ENCODE results near the gene NCOA7.
"Not testable (repeated sequence)": the region's sequence is repeated elsewhere in the genome, so short reads cannot be mapped to it uniquely, and the experiment has no call there.

Gene NCOA7

GRCh38 chr6:125962900-125963497 lies 172.2 kb downstream of the NCOA7 start:
- no peaks in the 10 kb centered on the region for H3K36me3 ChIP-seq (ENCODE audit: control insufficient read depth, insufficient read depth, low read length)
- no peak overlapping the region for H3K27ac ChIP-seq (ENCODE audit: low read depth, low read length)
- H3K4me1 ChIP-seq (ENCODE audit: control insufficient read depth, insufficient read depth, low read length), result peaks cover 3% of the 10 kb centered on the region; the same call in 1 of the 2 replicates
- H3K4me3 ChIP-seq (ENCODE audit: low read depth, low read length), result no peak overlapping the region
- H3K9ac ChIP-seq (ENCODE audit: low read length), result no peak overlapping the region
- no peaks in the 10 kb centered on the region for H3K9me3 ChIP-seq (ENCODE audit: control insufficient read depth, insufficient read depth, low read depth, low read length)
- no peaks in the 10 kb centered on the region for H3K27me3 ChIP-seq (ENCODE audit: control insufficient read depth, insufficient read depth, low read length)

GRCh38 chr6:125963817-125964216 lies 173.1 kb downstream of the NCOA7 start:
- no peaks in the 10 kb centered on the region for H3K9me3 ChIP-seq (ENCODE audit: control insufficient read depth, insufficient read depth, low read depth, low read length)
- H3K36me3 ChIP-seq (ENCODE audit: control insufficient read depth, insufficient read depth, low read length), result no peaks in the 10 kb centered on the region
- no peak overlapping the region for H3K27ac ChIP-seq (ENCODE audit: low read depth, low read length)

GRCh38 chr6:125966569-125966968 lies 175.8 kb downstream of the NCOA7 start:
- Histone ChIP-seq H3K27ac (ENCODE audit: low read depth, low read length) (no peak overlapping the region), H3K36me3 (ENCODE audit: control insufficient read depth, insufficient read depth, low read length) (no peaks in the 10 kb centered on the region), H3K27me3 (ENCODE audit: control insufficient read depth, insufficient read depth, low read length) (no peaks in the 10 kb centered on the region), H3K4me3 (ENCODE audit: low read depth, low read length) (no peak overlapping the region), H3K9me3 (ENCODE audit: control insufficient read depth, insufficient read depth, low read depth, low read length) (no peaks in the 10 kb centered on the region), H3K4me1 (ENCODE audit: control insufficient read depth, insufficient read depth, low read length) (no peaks in the 10 kb centered on the region), H3K9ac (ENCODE audit: low read length) (no peak overlapping the region)

More at GRCh38 chr6:125963817-125964216, 173.1 kb downstream of the NCOA7 start:
- Histone ChIP-seq H3K27me3 (ENCODE audit: control insufficient read depth, insufficient read depth, low read length) (no peaks in the 10 kb centered on the region), H3K9ac (ENCODE audit: low read length) (no peak overlapping the region), H3K4me1 (ENCODE audit: control insufficient read depth, insufficient read depth, low read length) (no peaks in the 10 kb centered on the region), H3K4me3 (ENCODE audit: low read depth, low read length) (no peak overlapping the region)

GRCh38 chr6:125968493-125968892 lies 177.7 kb downstream of the NCOA7 start:
- Histone ChIP-seq H3K4me3 (ENCODE audit: low read depth, low read length) (no peak overlapping the region), H3K9me3 (ENCODE audit: control insufficient read depth, insufficient read depth, low read depth, low read length) (no peaks in the 10 kb centered on the region), H3K9ac (ENCODE audit: low read length) (no peak overlapping the region), H3K36me3 (ENCODE audit: control insufficient read depth, insufficient read depth, low read length) (no peaks in the 10 kb centered on the region), H3K27ac (ENCODE audit: low read depth, low read length) (no peak overlapping the region), H3K4me1 (ENCODE audit: control insufficient read depth, insufficient read depth, low read length) (no peaks in the 10 kb centered on the region), H3K27me3 (ENCODE audit: control insufficient read depth, insufficient read depth, low read length) (no peaks in the 10 kb centered on the region)

- Histone ChIP-seq H3K4me1 (ENCODE audit: control insufficient read depth, insufficient read depth, low read length) (no peaks in the 10 kb centered on the region), H3K4me3 (ENCODE audit: low read depth, low read length) (no peak overlapping the region), H3K27me3 (ENCODE audit: control insufficient read depth, insufficient read depth, low read length) (no peaks in the 10 kb centered on the region), H3K27ac (ENCODE audit: low read depth, low read length) (no peak overlapping the region), H3K9me3 (ENCODE audit: control insufficient read depth, insufficient read depth, low read depth, low read length) (no peaks in the 10 kb centered on the region), H3K36me3 (ENCODE audit: control insufficient read depth, insufficient read depth, low read length) (no peaks in the 10 kb centered on the region; the same call in 1 of the 2 replicates), H3K9ac (ENCODE audit: low read length) (no peak overlapping the region)
Observed at GRCh38 chr6:125970760-125971159, 180.0 kb downstream of the NCOA7 start.

GRCh38 chr6:125972478-125972877 lies 181.7 kb downstream of the NCOA7 start:
- H3K27me3 ChIP-seq (ENCODE audit: control insufficient read depth, insufficient read depth, low read length); H3K4me3 ChIP-seq (ENCODE audit: low read depth, low read length); H3K9me3 ChIP-seq (ENCODE audit: control insufficient read depth, insufficient read depth, low read depth, low read length); H3K4me1 ChIP-seq (ENCODE audit: control insufficient read depth, insufficient read depth, low read length); H3K36me3 ChIP-seq (ENCODE audit: control insufficient read depth, insufficient read depth, low read length); H3K9ac ChIP-seq (ENCODE audit: low read length); H3K27ac ChIP-seq (ENCODE audit: low read depth, low read length): not testable (repeated sequence)

GRCh38 chr6:125974214-125974866 lies 183.6 kb downstream of the NCOA7 start:
- no peak overlapping the region for H3K9ac ChIP-seq (ENCODE audit: low read length)
- H3K4me1 ChIP-seq (ENCODE audit: control insufficient read depth, insufficient read depth, low read length), result no peaks in the 10 kb centered on the region
- H3K27ac ChIP-seq (ENCODE audit: low read depth, low read length), result no peak overlapping the region
- no peak overlapping the region for H3K4me3 ChIP-seq (ENCODE audit: low read depth, low read length)
- no peaks in the 10 kb centered on the region; the same call in 1 of the 2 replicates for H3K36me3 ChIP-seq (ENCODE audit: control insufficient read depth, insufficient read depth, low read length)
- no peaks in the 10 kb centered on the region for H3K9me3 ChIP-seq (ENCODE audit: control insufficient read depth, insufficient read depth, low read depth, low read length)
- H3K27me3 ChIP-seq (ENCODE audit: control insufficient read depth, insufficient read depth, low read length), result no peaks in the 10 kb centered on the region

- H3K4me3 ChIP-seq (ENCODE audit: low read depth, low read length), result no peak overlapping the region
- H3K9me3 ChIP-seq (ENCODE audit: control insufficient read depth, insufficient read depth, low read depth, low read length), result no peaks in the 10 kb centered on the region
- H3K36me3 ChIP-seq (ENCODE audit: control insufficient read depth, insufficient read depth, low read length), result no peaks in the 10 kb centered on the region; the same call in 1 of the 2 replicates
- no peak overlapping the region for H3K27ac ChIP-seq (ENCODE audit: low read depth, low read length)
- H3K27me3 ChIP-seq (ENCODE audit: control insufficient read depth, insufficient read depth, low read length), result no peaks in the 10 kb centered on the region
- no peak overlapping the region for H3K9ac ChIP-seq (ENCODE audit: low read length)
- no peaks in the 10 kb centered on the region; the same call in 1 of the 2 replicates for H3K4me1 ChIP-seq (ENCODE audit: control insufficient read depth, insufficient read depth, low read length)
Observed at GRCh38 chr6:125979101-125979500, 188.3 kb downstream of the NCOA7 start.
